GM12874 (cell line): ENCODE data around the gene COMTD1.

ENCODE experiments used
- TF ChIP-seq, protein P1 (sequence below): IDR thresholded peaks from 2 replicates; pipeline ENCODE4 v1.5.1; 2011; ENCODE audit warnings: low read depth, mild to moderate bottlenecking, control low read depth, low read length, moderate library complexity; ENCODE audit not compliant: insufficient read depth

Gene COMTD1

DNA sequence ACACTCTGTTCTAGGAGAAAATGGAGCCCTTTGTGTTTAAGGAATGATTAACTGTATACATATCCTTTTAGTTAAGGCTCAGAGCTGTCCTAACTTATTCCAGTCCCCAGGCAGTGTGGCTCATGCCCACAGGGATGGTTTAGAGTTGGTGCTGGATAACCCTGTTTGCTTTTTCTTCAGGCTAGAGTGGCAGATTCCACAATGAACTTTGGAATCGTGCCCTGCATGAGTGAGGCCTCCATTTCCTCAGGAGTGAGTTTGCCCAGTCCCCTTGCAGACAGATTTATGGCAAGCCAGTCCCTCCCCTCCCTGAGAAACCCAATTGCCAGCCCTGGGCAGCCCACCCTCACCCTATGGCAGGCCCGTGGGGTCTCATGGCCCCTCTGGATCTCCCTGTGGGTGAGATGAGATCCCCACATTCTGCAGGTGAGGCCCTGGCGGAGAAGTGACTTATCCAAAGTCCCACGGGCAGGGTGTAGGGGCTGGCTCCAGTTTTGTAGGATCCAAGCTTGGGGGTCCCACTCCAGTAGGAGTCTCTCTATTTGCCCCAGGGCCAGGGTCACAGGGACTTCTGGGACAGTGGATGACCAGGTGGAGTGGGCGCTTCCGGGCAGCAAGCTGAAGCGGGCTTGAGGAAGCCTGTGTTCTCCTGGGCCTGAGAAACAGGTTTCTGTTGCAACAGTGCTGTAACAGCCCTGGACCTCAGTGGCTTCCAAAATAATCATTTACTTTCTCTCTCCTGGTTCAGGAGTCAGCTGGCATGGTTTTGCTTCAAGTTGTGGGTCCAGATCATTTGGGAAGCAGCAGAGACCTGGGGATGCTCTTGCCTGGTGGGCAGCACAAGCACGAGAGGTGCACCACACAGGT, 9.0 kb upstream of the COMTD1 start:
- TF ChIP-seq, protein P1, sequence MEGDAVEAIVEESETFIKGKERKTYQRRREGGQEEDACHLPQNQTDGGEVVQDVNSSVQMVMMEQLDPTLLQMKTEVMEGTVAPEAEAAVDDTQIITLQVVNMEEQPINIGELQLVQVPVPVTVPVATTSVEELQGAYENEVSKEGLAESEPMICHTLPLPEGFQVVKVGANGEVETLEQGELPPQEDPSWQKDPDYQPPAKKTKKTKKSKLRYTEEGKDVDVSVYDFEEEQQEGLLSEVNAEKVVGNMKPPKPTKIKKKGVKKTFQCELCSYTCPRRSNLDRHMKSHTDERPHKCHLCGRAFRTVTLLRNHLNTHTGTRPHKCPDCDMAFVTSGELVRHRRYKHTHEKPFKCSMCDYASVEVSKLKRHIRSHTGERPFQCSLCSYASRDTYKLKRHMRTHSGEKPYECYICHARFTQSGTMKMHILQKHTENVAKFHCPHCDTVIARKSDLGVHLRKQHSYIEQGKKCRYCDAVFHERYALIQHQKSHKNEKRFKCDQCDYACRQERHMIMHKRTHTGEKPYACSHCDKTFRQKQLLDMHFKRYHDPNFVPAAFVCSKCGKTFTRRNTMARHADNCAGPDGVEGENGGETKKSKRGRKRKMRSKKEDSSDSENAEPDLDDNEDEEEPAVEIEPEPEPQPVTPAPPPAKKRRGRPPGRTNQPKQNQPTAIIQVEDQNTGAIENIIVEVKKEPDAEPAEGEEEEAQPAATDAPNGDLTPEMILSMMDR, result no peak

DNA sequence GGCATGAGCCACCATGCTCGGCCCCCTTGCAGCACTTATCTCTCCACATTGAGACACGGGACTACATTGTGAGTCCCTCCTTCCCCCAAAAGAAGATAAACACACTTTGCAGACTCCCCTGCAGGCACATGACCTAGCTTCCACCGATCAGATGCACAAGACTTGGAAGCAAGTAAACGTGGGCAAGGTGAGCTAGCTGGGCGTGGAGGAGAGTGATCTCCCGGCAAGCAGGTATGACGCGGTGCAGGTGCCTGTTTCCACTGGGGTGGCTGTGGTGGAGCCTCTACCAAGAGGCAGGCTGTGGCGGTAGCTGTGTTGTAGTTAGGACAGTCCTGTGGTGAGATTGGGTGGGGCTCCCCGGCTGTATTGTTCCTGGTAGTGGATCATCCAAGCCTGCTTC, 7.7 kb upstream of the COMTD1 start:
- TF ChIP-seq, protein P1, result no peak

DNA sequence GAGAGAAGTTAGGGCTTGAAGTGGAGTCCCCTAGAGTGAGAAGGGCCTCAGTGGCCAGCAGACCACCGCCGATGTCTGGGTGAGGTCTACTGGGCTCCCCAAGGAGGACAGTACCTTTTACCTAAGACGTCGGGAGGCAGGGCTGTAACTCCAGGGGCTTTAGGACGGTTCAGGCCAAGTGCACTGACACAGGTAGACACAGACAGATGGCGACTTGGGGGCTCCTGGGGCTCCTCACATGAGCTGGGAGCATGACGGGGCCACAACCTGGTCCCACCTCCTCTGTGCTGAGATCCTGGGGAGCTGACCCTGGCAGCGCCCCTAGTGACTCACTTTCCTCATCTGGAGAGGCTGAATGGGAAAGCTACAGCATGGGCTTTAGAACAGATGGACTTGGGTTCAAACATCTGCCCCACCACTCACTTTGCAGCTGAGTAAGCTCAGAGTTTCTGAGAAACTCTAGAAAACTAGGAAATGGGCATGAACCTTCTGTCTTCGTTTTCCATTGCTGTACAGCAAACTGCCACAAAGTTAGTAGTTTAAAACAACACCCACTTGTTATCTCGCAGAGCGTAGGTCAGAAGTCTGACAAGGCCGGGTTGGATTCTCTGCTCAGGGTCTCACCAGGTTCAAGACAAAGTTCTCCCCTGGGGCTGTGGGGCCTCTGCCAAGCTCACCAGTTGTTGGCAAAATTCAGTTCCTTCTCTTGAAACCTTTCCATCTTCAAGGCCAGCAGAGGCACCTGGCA, 4.7 kb upstream of the COMTD1 start:
- TF ChIP-seq, protein P1, result no peak

DNA sequence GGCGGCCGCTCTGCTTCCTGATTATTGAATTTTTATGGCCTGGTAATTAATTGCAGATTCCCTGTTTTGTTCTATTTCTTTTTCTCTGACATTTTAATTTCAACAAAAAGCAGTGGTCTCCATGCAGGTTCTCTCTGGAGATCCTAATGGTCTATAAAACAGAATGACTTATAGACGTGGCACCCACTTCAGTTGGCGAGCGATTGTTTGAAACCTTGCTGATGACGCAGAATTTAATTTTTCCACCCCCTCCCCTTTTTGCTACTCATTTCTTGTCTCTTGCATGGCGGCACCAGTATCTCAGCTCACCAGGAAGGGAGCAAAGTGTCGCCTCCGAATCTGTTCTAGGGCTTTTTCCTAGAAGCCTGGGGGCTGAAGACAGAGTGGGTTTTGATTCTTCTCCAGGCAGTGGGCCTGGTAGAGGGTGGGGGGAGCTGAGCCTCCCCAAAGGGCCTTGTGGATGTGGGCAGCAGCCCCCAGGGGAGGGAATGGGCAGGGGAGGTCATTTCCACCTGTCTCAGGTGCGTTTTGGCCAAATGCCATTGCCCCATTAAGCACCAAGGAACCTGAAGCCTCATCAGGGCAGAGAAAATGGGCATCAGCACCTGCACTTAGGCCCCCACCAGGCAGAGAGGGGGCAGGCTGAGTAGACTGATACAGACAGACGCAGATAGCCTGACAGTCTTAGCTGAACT, 3.5 kb upstream of the COMTD1 start:
- TF ChIP-seq, protein P1, result no peak

DNA sequence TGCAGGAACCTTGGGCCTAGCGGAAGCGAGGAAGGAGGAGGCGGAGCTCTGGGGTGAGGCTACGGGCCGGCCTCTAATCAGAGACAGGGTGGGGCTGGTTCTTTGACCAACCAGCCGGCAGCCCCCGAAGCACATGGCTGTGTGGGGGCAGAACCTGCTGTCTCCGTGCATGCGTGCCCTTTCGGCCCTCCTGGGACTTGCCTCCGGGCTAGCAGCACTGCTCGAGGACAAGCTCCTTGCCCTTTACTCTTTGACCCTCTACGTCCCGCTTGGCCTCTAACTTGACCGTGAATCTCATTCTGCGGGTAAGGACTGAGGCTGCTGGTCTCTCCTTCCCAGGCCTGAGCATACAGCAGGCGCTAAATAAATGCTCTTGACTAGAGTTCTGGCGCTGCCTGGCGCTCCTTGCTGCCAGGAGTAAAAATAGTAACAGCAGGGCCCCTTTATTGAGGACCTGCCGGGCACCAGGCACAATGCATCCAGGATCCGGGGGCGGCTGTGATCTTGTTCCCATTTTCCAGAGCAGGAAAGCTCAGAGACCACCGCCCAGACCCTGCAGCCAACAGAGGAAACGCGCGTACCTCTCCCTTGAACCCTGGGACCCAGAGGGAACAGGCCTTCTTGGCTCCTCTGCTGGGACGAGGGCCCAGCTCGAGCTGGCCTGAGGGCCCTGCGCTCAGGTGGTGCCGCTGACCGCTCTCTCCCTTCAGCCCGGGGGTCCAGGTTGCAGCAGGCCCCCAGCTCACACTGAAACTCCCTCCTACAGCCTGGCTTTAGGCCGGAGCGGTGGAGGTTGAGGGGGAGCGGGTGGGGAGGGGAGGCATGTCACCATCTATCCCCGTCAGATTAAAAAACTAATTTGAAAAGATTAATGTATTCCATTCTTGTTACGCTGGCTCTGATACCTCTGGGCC, 2.7 kb upstream of the COMTD1 start:
- TF ChIP-seq, protein P1, result no peak

DNA sequence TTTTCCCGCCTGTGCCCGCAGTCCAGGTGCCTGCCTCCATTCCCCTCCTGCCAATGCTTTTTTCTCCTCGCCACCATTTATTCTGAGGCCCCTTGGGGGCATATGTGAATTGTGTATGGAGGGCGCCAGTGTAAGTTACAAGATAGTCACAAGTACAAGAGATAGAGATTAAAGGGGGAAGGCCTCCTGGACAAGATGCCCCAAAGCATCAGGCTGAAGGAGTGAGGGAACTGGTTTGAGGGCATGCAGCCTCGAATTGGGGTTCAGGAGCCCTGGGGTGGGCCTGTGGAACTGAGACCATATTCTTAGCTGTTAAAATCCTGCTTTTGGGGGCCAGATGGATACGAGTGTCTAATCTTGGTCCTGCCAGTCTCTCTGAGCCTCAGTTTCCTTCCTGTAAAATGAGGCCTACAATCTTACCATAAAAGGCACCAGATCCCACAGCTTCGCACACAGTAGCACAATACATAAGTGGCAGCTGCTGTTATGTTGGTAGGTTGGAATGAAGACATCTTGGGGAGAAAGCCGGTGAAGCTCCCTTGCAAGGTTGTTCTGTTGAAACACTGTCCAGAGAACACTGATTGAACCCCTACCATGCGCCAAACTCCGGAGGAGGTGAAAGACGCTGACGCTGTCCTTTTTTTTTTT, 545 bp upstream of the COMTD1 start:
- TF ChIP-seq, protein P1, result no peak
